Keratinocyte (primary cell): ENCODE measurements around the gene RBM10. TPM values are rescaled to one million over a fixed set of nuclear protein-coding genes. Genes with fewer than 3 reads are reported as not detected.

ENCODE experiments used
- DNase-seq: peaks from one replicate; pipeline ENCODE4 v3.0.0-alpha.2; 2011; ENCODE audit warnings: low read depth, missing footprints, low spot score
- FAIRE-seq: peaks from 2 replicates; lab custom pipeline; 2011; peaks lifted over from hg19 to GRCh38; lab: Jason Lieb, UNC
- H2AFZ ChIP-seq: 2 replicates; pipeline ENCODE4 v1.6.0; 2012; ENCODE audit warnings: low read length, control low read depth, inconsistent platforms; ENCODE audit not compliant: control insufficient read depth
- H3K27ac ChIP-seq: 2 replicates; pipeline ENCODE4 v1.5.1; 2011; ENCODE audit warnings: low read length; ENCODE audit not compliant: control insufficient read depth, insufficient read depth
- H3K27me3 ChIP-seq: 3 replicates; pipeline ENCODE4 v1.6.0; 2011; ENCODE audit warnings: low read length; ENCODE audit not compliant: control insufficient read depth, insufficient read depth; ENCODE audit errors: extremely low read depth
- H3K36me3 ChIP-seq, 2 experiments: 2 replicates in 1 of 2; 3 replicates in 1 of 2; pipeline ENCODE4 v1.5.1; 2011; ENCODE audit warnings: low read length in 2 of 2, mild to moderate bottlenecking in 1 of 2; ENCODE audit not compliant: control insufficient read depth in 2 of 2, insufficient read depth in 2 of 2; ENCODE audit errors: extremely low read depth in 1 of 2
- H3K4me1 ChIP-seq: 3 replicates; pipeline ENCODE4 v1.5.1; 2011; ENCODE audit warnings: low read length; ENCODE audit not compliant: control insufficient read depth, insufficient read depth; ENCODE audit errors: extremely low read depth
- H3K4me2 ChIP-seq: 3 replicates; pipeline ENCODE4 v1.6.0; 2011; ENCODE audit warnings: low read depth, low read length; ENCODE audit not compliant: control insufficient read depth, insufficient read depth; ENCODE audit errors: extremely low read depth
- H3K4me3 ChIP-seq, 3 experiments: fragments of 200-600 bp in 1 of 3; sonication (generic) in 1 of 3; 2 replicates in 2 of 3; 3 replicates in 1 of 3; pipeline ENCODE4 v1.5.1; 2011 to 2016; ENCODE audit warnings: low read length in 3 of 3, mild to moderate bottlenecking in 3 of 3, control low read depth in 2 of 3, inconsistent platforms in 1 of 3, low read depth in 1 of 3, mixed read lengths in 1 of 3, mixed run types in 1 of 3, moderate library complexity in 1 of 3; ENCODE audit not compliant: control insufficient read depth in 2 of 3, insufficient read depth in 2 of 3; ENCODE audit errors: extremely low read depth in 1 of 3
- H3K79me2 ChIP-seq: 2 replicates; pipeline ENCODE4 v1.6.0; 2012; ENCODE audit warnings: low read length; ENCODE audit not compliant: control insufficient read depth, insufficient read depth
- H3K9ac ChIP-seq: 3 replicates; pipeline ENCODE4 v1.6.0; 2011; ENCODE audit warnings: low read length; ENCODE audit not compliant: control insufficient read depth, insufficient read depth; ENCODE audit errors: extremely low read depth
- H3K9me1 ChIP-seq: 3 replicates; pipeline ENCODE4 v1.6.0; 2011; ENCODE audit warnings: low read length; ENCODE audit not compliant: control insufficient read depth, insufficient read depth; ENCODE audit errors: extremely low read depth
- H3K9me3 ChIP-seq: 2 replicates; pipeline ENCODE4 v1.5.1; 2012; ENCODE audit warnings: low read depth, low read length; ENCODE audit not compliant: control insufficient read depth
- H4K20me1 ChIP-seq: 3 replicates; pipeline ENCODE4 v1.6.0; 2011; ENCODE audit warnings: low read length; ENCODE audit not compliant: control insufficient read depth, insufficient read depth; ENCODE audit errors: extremely low read depth
- CTCF ChIP-seq, 3 experiments: IDR thresholded peaks in 1 of 3; conservative IDR thresholded peaks in 1 of 3; optimal IDR thresholded peaks in 1 of 3; 2 replicates in 2 of 3; 3 replicates in 1 of 3; pipeline versions ENCODE3 to v1.5.1; 2011; ENCODE audit warnings: low read length in 3 of 3, mild to moderate bottlenecking in 3 of 3, moderate library complexity in 2 of 3, control low read depth in 1 of 3, inconsistent platforms in 1 of 3; ENCODE audit not compliant: insufficient read depth in 2 of 3; ENCODE audit errors: extremely low read depth in 1 of 3
- EZH2 ChIP-seq: IDR thresholded peaks from one replicate; pipeline ENCODE4 v1.6.1; 2012; ENCODE audit warnings: inconsistent platforms, mild to moderate bottlenecking, low read length, moderate library complexity
- dilution Hi-C: fragments of 300-500 bp; cut with MboI; formaldehyde crosslinking; loops from one replicate; pipeline ENCODE4 v1.7.0; 2020; ENCODE audit warnings: low sequenced_read_pairs; ENCODE audit not compliant: extremely low pct_ligation_motif_present
- polyA plus RNA-seq, 5 experiments: library from polyadenylated mRNA; depleted of rRNA in 3 of 5; stranded (reverse) in 3 of 5; stranded (forward) in 1 of 5; unstranded in 1 of 5; fragments of >200 nt; gene quantifications; 1 replicate in 1 of 5; 2 replicates in 3 of 5; 3 replicates in 1 of 5; pipeline versions ENCODE4 v1.2.1 to v1.2.3, GENCODE V29; 2011 to 2012; ENCODE audit warnings: missing spikeins in 2 of 5, low read depth in 1 of 5, low replicate concordance in 1 of 5

The RBM10 gene
- polyA plus RNA-seq, 1 donor (not counting 4 experiments of a cell fraction or from before 2014, with no cell fraction given), result 10.8 TPM

DNA sequence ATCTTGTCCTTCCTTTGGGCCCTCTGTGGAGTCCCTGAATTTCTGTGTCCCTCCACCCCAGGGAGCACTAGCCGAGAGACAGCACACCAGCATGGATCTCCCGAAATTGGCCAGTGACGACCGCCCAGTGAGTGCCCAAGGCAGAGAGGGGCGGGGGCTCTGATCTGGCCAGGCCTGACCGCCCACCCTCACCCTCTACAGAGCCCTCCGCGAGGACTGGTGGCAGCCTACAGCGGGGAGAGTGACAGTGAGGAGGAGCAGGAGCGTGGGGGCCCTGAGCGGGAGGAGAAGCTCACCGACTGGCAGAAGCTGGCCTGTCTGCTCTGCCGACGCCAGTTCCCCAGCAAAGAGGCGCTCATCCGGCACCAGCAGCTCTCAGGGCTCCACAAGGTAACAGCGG is 40.2 kb downstream of the RBM10 start:
- Histone ChIP-seq H3K79me2 (no peaks in the 10 kb centered on the region), H3K27me3 (no peaks in the 10 kb centered on the region), H3K36me3 (peaks cover 4 to 11% of the 10 kb centered on the region in 2 experiments), H3K27ac (no peak overlapping the region), H3K4me1 (peaks cover 1% of the 10 kb centered on the region), H3K9me1 (no peaks in the 10 kb centered on the region), H2AFZ (no peak overlapping the region), H3K9ac (no peak overlapping the region), H3K4me3 (no peak overlapping the region), H3K9me3 (no peaks in the 10 kb centered on the region), H3K4me2 (no peak overlapping the region), H4K20me1 (no peaks in the 10 kb centered on the region)
- FAIRE-seq (no peak), DNase-seq (no peak)
- no peak for TF ChIP-seq EZH2
- no peak for TF ChIP-seq CTCF (optimal IDR thresholded peaks at IDR 0.05 in 1 of 3, IDR thresholded peaks at IDR 0.05 in 1 of 3, conservative IDR thresholded peaks at IDR 0.05 in 1 of 3; ENCODE audit: extremely low read depth in 1 of 3, insufficient read depth in 2 of 3, low read length in 3 of 3)
- dilution Hi-C loops, result no loop called here

DNA sequence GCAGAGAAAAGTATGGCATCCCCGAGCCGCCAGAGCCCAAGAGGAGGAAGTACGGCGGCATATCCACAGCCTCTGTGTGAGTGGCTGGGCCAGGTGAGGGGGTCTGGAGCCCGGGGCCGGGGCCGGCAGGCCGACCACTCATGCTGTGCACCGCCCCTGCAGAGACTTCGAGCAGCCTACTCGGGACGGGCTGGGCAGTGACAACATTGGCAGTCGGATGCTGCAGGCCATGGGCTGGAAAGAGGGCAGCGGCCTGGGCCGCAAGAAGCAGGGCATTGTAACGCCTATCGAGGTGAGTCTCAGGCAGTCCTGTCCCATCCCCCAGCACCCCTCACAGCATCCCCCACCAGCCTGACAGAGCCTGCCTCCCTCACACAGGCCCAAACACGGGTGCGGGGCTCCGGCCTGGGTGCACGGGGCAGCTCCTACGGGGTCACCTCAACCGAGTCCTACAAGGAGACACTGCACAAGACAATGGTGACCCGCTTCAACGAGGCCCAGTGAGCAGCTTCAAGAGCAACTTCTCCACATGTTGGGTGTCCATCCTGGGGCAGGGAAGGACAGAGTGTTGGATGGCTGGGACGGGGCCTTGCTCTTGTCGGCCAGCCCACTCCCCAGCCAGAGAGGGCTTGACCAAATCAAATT is 41.2 kb downstream of the RBM10 start:
- dilution Hi-C loops, result no loop called here
- Histone ChIP-seq H3K27me3 (no peaks in the 10 kb centered on the region), H3K4me2 (no peak overlapping the region), H2AFZ (no peak overlapping the region), H3K9me1 (no peaks in the 10 kb centered on the region), H3K27ac (no peak overlapping the region), H3K4me3 (no peak overlapping the region), H3K4me1 (peaks cover 3% of the 10 kb centered on the region), H3K79me2 (no peaks in the 10 kb centered on the region), H3K9me3 (no peaks in the 10 kb centered on the region), H3K36me3 (peaks cover 0 to 8% of the 10 kb centered on the region in 2 experiments), H3K9ac (no peak overlapping the region), H4K20me1 (no peaks in the 10 kb centered on the region)
- TF ChIP-seq EZH2 (no peak), CTCF (optimal IDR thresholded peaks at IDR 0.05 in 1 of 3, IDR thresholded peaks at IDR 0.05 in 1 of 3, conservative IDR thresholded peaks at IDR 0.05 in 1 of 3; ENCODE audit: extremely low read depth in 1 of 3, insufficient read depth in 2 of 3, low read length in 3 of 3) (no peak)
- DNase-seq (no peak), FAIRE-seq (no peak)
